PFSK-1 (cell line): ENCODE results near the gene PVALEF.

Experiments used
- POLR2AphosphoS5 ChIP-seq: IDR thresholded peaks from 2 replicates; pipeline ENCODE4 v1.6.1; 2012; ENCODE audit warnings: low read depth, mild to moderate bottlenecking, control low read depth, low read length, moderate library complexity
- SIN3A ChIP-seq: IDR thresholded peaks from 2 replicates; pipeline ENCODE4 v1.6.1; 2012; ENCODE audit warnings: mild to moderate bottlenecking, low read length, moderate library complexity, borderline replicate concordance; ENCODE audit not compliant: insufficient read depth

- TF ChIP-seq POLR2AphosphoS5 (no peak), SIN3A (no peak)
These were observed 32.3 kb upstream of the PVALEF start for GRCh38 chr17:81132770-81133723.
